ENCODE data around the gene KSR2. TPM values are rescaled to one million over a fixed set of nuclear protein-coding genes. Genes with fewer than 3 reads are reported as not detected.
"Not testable (repeated sequence)": the region's sequence is repeated elsewhere in the genome, so short reads cannot be mapped to it uniquely, and the experiment has no call there.

The KSR2 gene
- total RNA-seq, 1 donor, result 0.10 TPM

- Histone ChIP-seq H3K27me3 (ENCODE audit: insufficient read depth, low read length) (no peaks in the 10 kb centered on the region), H3K9me3 (ENCODE audit: low read depth, low read length) (no peaks in the 10 kb centered on the region), H3K4me3 (ENCODE audit: low read length) (no peak overlapping the region), H3K4me1 (ENCODE audit: insufficient read depth, low read length) (no peaks in the 10 kb centered on the region)
Measured at GRCh38 chr12:117863002-117863709, 105.6 kb downstream of the KSR2 start.

- Histone ChIP-seq H3K9me3 (ENCODE audit: low read depth, low read length) (no peaks in the 10 kb centered on the region), H3K4me1 (ENCODE audit: insufficient read depth, low read length) (no peaks in the 10 kb centered on the region), H3K27me3 (ENCODE audit: insufficient read depth, low read length) (no peaks in the 10 kb centered on the region), H3K4me3 (ENCODE audit: low read length) (no peak overlapping the region)
Measured at GRCh38 chr12:117861691-117862090, 107.1 kb downstream of the KSR2 start.

- not testable (repeated sequence) for H3K4me1 ChIP-seq (ENCODE audit: insufficient read depth, low read length); H3K27me3 ChIP-seq (ENCODE audit: insufficient read depth, low read length); H3K9me3 ChIP-seq (ENCODE audit: low read depth, low read length); H3K4me3 ChIP-seq (ENCODE audit: low read length)
Measured at GRCh38 chr12:117860787-117861290, 108.0 kb downstream of the KSR2 start.

- no peak overlapping the region for H3K4me3 ChIP-seq (ENCODE audit: low read length)
- no peaks in the 10 kb centered on the region for H3K4me1 ChIP-seq (ENCODE audit: insufficient read depth, low read length)
- H3K9me3 ChIP-seq (ENCODE audit: low read depth, low read length), result no peaks in the 10 kb centered on the region
- no peaks in the 10 kb centered on the region for H3K27me3 ChIP-seq (ENCODE audit: insufficient read depth, low read length)
Measured at GRCh38 chr12:117860111-117860510, 108.7 kb downstream of the KSR2 start.

DNA sequence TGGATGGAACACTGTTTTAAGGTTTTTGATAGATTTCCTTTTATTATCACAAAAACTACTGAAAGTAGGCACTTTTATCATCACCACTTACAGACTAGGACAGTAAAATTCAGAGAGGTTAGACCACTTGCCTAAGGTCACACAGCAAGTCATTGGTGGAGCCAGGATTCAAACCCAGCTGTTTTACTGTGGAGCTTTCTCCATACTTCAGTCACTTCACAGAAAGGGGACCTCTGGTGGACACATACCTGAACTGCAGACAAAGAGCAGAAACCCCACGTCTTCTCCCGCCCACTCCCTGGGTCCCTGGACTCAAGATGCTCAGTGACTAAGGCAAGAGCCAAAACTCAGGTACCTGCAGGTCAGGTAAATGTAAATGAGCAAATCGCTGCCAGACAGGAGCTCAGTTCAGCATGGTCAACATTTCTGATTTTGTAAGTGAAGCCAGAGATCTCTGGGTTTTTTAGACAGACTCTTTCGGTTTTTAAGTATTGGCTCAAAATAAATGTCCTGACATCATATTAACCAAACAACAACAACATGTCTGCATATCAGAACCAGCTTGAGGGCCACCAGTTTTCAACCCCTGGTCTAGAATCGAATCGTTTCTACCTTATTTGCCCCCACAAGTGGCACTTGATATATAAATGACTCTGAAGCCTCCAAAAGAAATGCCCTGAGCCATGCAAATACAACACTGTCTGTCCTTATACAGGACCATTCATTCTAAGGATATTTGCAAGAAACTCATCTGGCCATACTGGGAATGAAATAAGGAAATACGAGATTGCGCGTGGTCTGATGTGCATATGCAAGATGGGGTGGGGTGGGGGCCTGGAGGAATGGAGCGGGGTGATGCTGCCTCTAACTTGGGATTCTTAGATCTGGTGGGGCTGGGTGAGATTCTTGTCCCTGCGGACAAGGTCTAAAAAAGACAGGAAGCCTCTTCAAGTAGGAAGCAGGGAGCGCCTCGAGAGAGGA is 110.9 kb downstream of the KSR2 start:
- Histone ChIP-seq H3K27me3 (ENCODE audit: insufficient read depth, low read length) (no peaks in the 10 kb centered on the region), H3K4me1 (ENCODE audit: insufficient read depth, low read length) (no peaks in the 10 kb centered on the region), H3K9me3 (ENCODE audit: low read depth, low read length) (no peaks in the 10 kb centered on the region)

GRCh38 chr12:117857139-117857538 is 111.7 kb downstream of the KSR2 start:
- H3K4me1 ChIP-seq (ENCODE audit: insufficient read depth, low read length); H3K27me3 ChIP-seq (ENCODE audit: insufficient read depth, low read length); H3K4me3 ChIP-seq (ENCODE audit: low read length); H3K9me3 ChIP-seq (ENCODE audit: low read depth, low read length): not testable (repeated sequence)

More for the DNA sequence above, 110.9 kb downstream of the KSR2 start:
- no peak overlapping the region for H3K4me3 ChIP-seq (ENCODE audit: low read length)

- H3K27me3 ChIP-seq (ENCODE audit: insufficient read depth, low read length), result no peaks in the 10 kb centered on the region
Measured at GRCh38 chr12:117855165-117855564, 113.6 kb downstream of the KSR2 start.

DNA sequence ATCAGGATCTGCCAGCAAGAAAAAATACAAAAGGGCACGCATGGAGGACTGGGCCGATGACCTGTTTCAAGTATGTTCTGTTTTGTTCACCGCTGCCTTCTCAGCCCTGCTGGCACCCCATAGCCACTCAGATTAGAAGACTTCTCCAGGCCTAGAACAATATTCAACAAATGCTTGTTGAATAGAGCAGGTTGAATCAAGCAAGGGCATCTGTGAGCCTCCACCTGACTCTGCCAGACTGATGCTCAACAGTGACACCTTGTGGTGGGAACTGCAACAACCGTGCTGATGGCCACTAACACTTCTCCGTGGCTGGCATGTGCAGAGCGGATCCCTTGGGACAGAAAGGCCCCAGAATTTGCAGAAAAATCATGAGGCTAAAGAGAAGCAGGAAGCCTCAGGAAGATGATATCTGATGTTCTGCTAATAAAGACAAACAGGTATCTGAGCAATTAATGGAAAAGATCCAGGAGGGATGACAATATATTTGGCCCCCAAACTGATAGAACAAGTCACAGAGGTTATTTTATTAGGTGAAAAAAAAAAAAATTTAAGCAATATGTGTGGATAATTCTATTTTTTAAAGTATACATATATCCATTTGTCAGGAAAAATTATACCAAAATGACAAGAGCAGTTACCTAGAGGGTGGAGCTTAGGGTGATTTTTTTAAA is 114.3 kb downstream of the KSR2 start:
- no peaks in the 10 kb centered on the region for H3K27me3 ChIP-seq (ENCODE audit: insufficient read depth, low read length)
- no peaks in the 10 kb centered on the region for H3K4me1 ChIP-seq (ENCODE audit: insufficient read depth, low read length)
- H3K9me3 ChIP-seq (ENCODE audit: low read depth, low read length), result no peaks in the 10 kb centered on the region
- no peak overlapping the region for H3K4me3 ChIP-seq (ENCODE audit: low read length)

More at GRCh38 chr12:117855165-117855564, 113.6 kb downstream of the KSR2 start:
- Histone ChIP-seq H3K4me1 (ENCODE audit: insufficient read depth, low read length) (no peaks in the 10 kb centered on the region), H3K4me3 (ENCODE audit: low read length) (no peak overlapping the region), H3K9me3 (ENCODE audit: low read depth, low read length) (no peaks in the 10 kb centered on the region)

GRCh38 chr12:117853600-117853999 is 115.2 kb downstream of the KSR2 start:
- Histone ChIP-seq H3K9me3 (ENCODE audit: low read depth, low read length) (no peaks in the 10 kb centered on the region), H3K4me1 (ENCODE audit: insufficient read depth, low read length) (no peaks in the 10 kb centered on the region), H3K27me3 (ENCODE audit: insufficient read depth, low read length) (no peaks in the 10 kb centered on the region), H3K4me3 (ENCODE audit: low read length) (no peak overlapping the region)

GRCh38 chr12:117850048-117850447 is 118.7 kb downstream of the KSR2 start:
- Histone ChIP-seq H3K4me3 (ENCODE audit: low read length) (no peak overlapping the region), H3K27me3 (ENCODE audit: insufficient read depth, low read length) (no peaks in the 10 kb centered on the region), H3K9me3 (ENCODE audit: low read depth, low read length) (no peaks in the 10 kb centered on the region), H3K4me1 (ENCODE audit: insufficient read depth, low read length) (no peaks in the 10 kb centered on the region)

DNA sequence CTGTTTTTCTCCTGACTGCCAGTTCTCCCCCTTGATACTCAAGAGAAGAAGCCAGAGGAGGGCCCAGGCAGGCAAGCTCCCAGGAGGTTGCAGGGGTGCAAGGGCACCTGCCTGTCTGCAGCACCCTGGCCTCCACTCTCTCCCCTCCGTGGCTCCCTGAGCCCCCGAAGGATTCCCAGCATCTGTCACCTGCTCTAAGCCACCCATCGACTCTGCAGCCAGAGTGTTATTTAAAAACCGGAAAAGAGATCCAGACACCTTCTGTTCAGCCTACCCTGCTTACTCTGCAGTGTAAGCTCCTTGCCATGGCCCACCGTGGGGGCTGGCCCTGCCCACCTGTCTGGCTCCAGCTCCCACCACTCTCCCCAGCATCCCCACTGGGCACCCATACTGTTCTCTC is 121.4 kb downstream of the KSR2 start:
- no peaks in the 10 kb centered on the region for H3K9me3 ChIP-seq (ENCODE audit: low read depth, low read length)
- no peak overlapping the region for H3K4me3 ChIP-seq (ENCODE audit: low read length)
- H3K4me1 ChIP-seq (ENCODE audit: insufficient read depth, low read length), result no peaks in the 10 kb centered on the region
- no peaks in the 10 kb centered on the region for H3K27me3 ChIP-seq (ENCODE audit: insufficient read depth, low read length)

- no peaks in the 10 kb centered on the region for H3K4me1 ChIP-seq (ENCODE audit: insufficient read depth, low read length)
- no peaks in the 10 kb centered on the region for H3K9me3 ChIP-seq (ENCODE audit: low read depth, low read length)
- no peak overlapping the region for H3K4me3 ChIP-seq (ENCODE audit: low read length)
- H3K27me3 ChIP-seq (ENCODE audit: insufficient read depth, low read length), result no peaks in the 10 kb centered on the region
Measured at GRCh38 chr12:117845271-117845904, 123.4 kb downstream of the KSR2 start.

DNA sequence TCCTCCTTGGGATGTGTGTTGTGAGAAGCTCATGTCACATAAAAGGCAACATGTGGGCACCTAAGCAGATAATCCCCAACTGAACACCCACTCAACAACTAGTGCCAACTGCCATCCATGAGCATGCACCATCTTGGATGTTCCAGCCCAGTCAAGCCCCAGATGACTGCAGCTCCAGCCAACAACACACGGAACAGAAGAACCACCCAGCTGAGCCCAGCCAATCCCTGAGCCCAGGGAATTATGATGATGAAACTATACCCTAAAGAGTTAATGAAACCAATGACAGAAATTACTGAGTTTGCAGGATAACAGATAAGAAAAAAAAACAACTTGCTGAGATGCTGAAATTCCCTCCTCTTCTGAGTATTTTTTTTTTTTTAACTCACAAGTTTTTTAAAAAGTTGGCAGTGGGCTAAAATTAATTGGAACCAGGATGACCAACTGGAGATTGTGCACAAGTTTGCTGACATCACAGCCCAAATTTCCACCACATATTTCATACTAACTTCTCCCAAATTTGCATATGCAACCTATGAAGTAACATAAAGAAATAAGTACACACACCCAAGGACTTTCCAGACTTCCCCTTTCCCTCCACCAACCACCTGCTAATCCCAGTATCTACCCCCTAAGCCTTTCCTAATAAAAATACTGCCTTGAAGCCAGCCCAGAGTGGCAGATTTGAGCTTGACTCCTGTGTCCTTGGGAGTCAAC is 124.5 kb downstream of the KSR2 start:
- H3K9me3 ChIP-seq (ENCODE audit: low read depth, low read length), result no peaks in the 10 kb centered on the region
- no peaks in the 10 kb centered on the region for H3K4me1 ChIP-seq (ENCODE audit: insufficient read depth, low read length)
- H3K4me3 ChIP-seq (ENCODE audit: low read length), result no peak overlapping the region
- no peaks in the 10 kb centered on the region for H3K27me3 ChIP-seq (ENCODE audit: insufficient read depth, low read length)

GRCh38 chr12:117842630-117843029 is 126.2 kb downstream of the KSR2 start:
- no peaks in the 10 kb centered on the region for H3K4me1 ChIP-seq (ENCODE audit: insufficient read depth, low read length)
- no peaks in the 10 kb centered on the region for H3K27me3 ChIP-seq (ENCODE audit: insufficient read depth, low read length)
- H3K9me3 ChIP-seq (ENCODE audit: low read depth, low read length), result no peaks in the 10 kb centered on the region
- no peak overlapping the region for H3K4me3 ChIP-seq (ENCODE audit: low read length)
